B cell (primary cell): ENCODE results near the gene OR7A10.

Experiments used
- CTCF ChIP-seq: fragments of 200-600 bp; IDR thresholded peaks from one replicate; pipeline ENCODE4 v1.8.0; 2022; ENCODE audit warnings: antibody characterized with exemption, mild to moderate bottlenecking
- EZH2 ChIP-seq: IDR thresholded peaks from 2 replicates; pipeline ENCODE4 v1.6.1; 2012; ENCODE audit warnings: borderline replicate concordance, low read depth, mild to moderate bottlenecking, moderate library complexity, low read length; ENCODE audit not compliant: insufficient read depth, poor library complexity, severe bottlenecking

- TF ChIP-seq CTCF (no peak), EZH2 (no peak)
These were observed 22.7 kb downstream of the OR7A10 start for GRCh38 chr19:14826006-14826405.
